Measurements from ENCODE around the gene OR2S2. TPM values are rescaled to one million over a fixed set of nuclear protein-coding genes. Genes with fewer than 3 reads are reported as not detected.

Gene OR2S2
- total RNA-seq, 1 donor from 2014 or later = not detected

DNA sequence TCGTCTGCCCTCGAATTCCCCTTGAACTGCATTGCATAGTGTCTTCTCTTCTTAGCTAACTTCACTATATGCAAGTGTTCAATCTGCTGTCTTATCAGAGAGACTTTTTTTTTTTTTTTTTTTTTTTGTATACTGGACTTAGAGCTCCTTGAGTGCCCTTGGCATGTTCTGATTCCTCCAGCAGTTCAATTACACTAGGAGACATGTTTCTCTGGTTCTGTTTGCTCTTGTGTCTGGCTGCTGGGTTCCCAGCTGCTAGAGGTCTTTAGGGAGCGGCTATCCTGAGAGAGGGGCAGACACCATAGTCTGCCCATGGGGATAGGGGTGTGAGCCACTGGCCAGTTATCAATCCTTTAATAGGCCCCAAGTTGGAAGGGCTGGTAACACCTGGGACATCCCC, 13.1 kb downstream of the OR2S2 start:
- Mint-ChIP-seq H3K4me1 (ENCODE audit: unreplicated experiment) (peaks cover 53% of the 10 kb centered on the region), H3K9me3 (ENCODE audit: unreplicated experiment) (no peaks in the 10 kb centered on the region), H3K27me3 (ENCODE audit: unreplicated experiment) (peaks cover 11% of the 10 kb centered on the region)

DNA sequence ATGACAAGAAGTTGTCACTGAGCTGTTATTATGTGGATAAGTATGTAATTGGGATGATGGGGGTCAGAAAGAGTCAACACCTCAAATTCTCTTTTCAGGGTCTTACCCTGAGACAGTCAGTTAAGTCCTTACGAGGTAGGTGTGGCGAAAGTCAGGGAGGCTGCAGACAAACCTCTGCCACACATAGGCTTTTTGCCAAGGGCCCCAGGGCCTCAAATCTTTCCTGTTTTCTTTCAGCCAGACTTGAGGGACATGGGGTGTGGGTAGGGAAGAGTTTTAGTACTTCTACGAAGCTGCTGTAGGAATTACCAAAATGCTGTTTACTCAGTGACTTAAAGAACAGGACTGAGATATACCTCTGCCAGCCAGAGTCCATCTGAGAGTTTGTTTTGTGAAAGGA, 13.8 kb downstream of the OR2S2 start:
- peak overlapping the region; percentile 13 for H3K4me3 Mint-ChIP-seq (ENCODE audit: unreplicated experiment)
- H3K27me3 Mint-ChIP-seq (ENCODE audit: unreplicated experiment) = peaks cover 11% of the 10 kb centered on the region

More for the DNA sequence above, 13.1 kb downstream of the OR2S2 start:
- TF ChIP-seq, protein P1, sequence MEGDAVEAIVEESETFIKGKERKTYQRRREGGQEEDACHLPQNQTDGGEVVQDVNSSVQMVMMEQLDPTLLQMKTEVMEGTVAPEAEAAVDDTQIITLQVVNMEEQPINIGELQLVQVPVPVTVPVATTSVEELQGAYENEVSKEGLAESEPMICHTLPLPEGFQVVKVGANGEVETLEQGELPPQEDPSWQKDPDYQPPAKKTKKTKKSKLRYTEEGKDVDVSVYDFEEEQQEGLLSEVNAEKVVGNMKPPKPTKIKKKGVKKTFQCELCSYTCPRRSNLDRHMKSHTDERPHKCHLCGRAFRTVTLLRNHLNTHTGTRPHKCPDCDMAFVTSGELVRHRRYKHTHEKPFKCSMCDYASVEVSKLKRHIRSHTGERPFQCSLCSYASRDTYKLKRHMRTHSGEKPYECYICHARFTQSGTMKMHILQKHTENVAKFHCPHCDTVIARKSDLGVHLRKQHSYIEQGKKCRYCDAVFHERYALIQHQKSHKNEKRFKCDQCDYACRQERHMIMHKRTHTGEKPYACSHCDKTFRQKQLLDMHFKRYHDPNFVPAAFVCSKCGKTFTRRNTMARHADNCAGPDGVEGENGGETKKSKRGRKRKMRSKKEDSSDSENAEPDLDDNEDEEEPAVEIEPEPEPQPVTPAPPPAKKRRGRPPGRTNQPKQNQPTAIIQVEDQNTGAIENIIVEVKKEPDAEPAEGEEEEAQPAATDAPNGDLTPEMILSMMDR (IDR thresholded peaks at IDR 0.05; ENCODE audit: unreplicated experiment) = no peak
- no peaks in the 10 kb centered on the region for H3K36me3 Mint-ChIP-seq (ENCODE audit: low read depth, unreplicated experiment)
- peak overlapping the region; percentile 92 for H3K27ac Mint-ChIP-seq (ENCODE audit: unreplicated experiment)
- DNase-seq (ENCODE audit: low spot score) = no peak
- no peak overlapping the region for H3K4me3 Mint-ChIP-seq (ENCODE audit: unreplicated experiment)

DNA sequence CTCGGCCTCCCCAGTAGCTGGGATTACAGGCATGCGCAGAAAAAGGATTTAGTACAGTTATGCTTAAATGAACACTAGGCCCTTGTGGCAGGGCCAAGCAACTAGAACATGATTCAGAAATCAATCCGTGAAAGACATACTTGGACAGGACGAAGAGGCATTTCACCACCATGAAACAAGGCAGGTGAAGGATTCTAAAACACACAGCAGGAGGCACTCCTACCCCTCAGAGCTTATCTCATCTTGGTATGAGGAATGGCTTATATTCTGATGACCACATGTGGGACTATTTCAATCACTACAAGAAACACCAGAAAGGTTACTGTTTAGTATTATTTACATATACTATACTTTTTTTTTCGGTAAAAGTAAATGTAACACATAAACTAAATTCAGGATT, 15.7 kb downstream of the OR2S2 start:
- Mint-ChIP-seq H3K27ac (ENCODE audit: unreplicated experiment) (no peak overlapping the region), H3K36me3 (ENCODE audit: low read depth, unreplicated experiment) (peaks cover 2% of the 10 kb centered on the region), H3K4me3 (ENCODE audit: unreplicated experiment) (no peak overlapping the region), H3K27me3 (ENCODE audit: unreplicated experiment) (peaks cover 9% of the 10 kb centered on the region), H3K9me3 (ENCODE audit: unreplicated experiment) (no peaks in the 10 kb centered on the region), H3K4me1 (ENCODE audit: unreplicated experiment) (peaks cover 40% of the 10 kb centered on the region)
- no peak for DNase-seq (ENCODE audit: low spot score)
- TF ChIP-seq, protein P1 (IDR thresholded peaks at IDR 0.05; ENCODE audit: unreplicated experiment) = no peak

More for the DNA sequence above, 13.8 kb downstream of the OR2S2 start:
- Mint-ChIP-seq H3K36me3 (ENCODE audit: low read depth, unreplicated experiment) (no peaks in the 10 kb centered on the region), H3K4me1 (ENCODE audit: unreplicated experiment) (peaks cover 50% of the 10 kb centered on the region), H3K27ac (ENCODE audit: unreplicated experiment) (no peak overlapping the region), H3K9me3 (ENCODE audit: unreplicated experiment) (no peaks in the 10 kb centered on the region)
- TF ChIP-seq, protein P1 (IDR thresholded peaks at IDR 0.05; ENCODE audit: unreplicated experiment) = no peak
- no peak for DNase-seq (ENCODE audit: low spot score)

DNA sequence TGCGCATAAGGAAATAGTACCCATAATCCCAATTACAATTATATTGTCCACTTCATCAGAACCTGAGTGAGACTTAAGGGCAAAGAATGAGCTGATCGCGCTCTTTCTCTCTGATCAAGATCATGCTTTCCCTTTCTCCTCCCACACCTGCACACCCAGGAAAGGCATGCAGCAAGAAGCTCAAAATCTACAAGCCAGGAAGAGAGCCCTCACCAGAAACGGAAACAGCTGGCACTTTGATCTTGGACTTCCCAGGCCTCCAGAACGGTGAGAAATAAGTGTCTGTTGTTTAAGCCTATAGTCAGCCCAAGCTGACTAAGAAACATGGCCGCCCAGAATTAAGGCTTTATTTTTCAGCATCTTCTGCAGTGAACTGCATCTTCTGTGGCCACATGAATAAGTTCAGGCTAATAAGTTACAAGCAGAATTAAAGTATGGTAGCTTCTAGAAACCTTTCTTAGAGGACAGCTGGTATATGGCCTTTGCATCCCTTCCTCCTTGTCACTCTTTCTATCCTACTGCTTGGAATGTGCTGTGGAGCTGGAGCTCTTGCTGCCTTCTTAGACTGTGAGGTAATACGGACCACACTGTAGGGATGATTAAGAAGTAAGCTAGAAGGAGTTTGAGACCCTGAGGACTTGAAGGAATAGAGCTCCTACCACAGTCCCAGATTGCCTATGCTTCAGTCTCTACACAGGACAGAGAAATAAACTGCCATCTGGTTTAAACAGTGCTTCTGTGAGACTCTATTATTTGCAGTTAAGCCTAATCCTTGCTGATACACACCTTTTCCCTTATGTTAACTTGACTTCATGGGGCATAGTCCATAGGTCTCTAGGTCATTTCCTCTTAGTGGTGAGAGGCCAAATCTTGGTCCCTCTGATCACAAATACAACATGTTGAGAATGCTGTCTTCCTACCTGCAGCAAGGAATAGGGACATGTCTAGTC, 17.2 kb downstream of the OR2S2 start:
- Mint-ChIP-seq H3K27ac (ENCODE audit: unreplicated experiment) (peak overlapping the region; percentile 44), H3K27me3 (ENCODE audit: unreplicated experiment) (peaks cover 8% of the 10 kb centered on the region), H3K9me3 (ENCODE audit: unreplicated experiment) (no peaks in the 10 kb centered on the region), H3K4me1 (ENCODE audit: unreplicated experiment) (peaks cover 38% of the 10 kb centered on the region), H3K36me3 (ENCODE audit: low read depth, unreplicated experiment) (peaks cover 8% of the 10 kb centered on the region), H3K4me3 (ENCODE audit: unreplicated experiment) (no peak overlapping the region)
- DNase-seq (ENCODE audit: low spot score) = no peak
- TF ChIP-seq, protein P1 (IDR thresholded peaks at IDR 0.05; ENCODE audit: unreplicated experiment) = no peak

DNA sequence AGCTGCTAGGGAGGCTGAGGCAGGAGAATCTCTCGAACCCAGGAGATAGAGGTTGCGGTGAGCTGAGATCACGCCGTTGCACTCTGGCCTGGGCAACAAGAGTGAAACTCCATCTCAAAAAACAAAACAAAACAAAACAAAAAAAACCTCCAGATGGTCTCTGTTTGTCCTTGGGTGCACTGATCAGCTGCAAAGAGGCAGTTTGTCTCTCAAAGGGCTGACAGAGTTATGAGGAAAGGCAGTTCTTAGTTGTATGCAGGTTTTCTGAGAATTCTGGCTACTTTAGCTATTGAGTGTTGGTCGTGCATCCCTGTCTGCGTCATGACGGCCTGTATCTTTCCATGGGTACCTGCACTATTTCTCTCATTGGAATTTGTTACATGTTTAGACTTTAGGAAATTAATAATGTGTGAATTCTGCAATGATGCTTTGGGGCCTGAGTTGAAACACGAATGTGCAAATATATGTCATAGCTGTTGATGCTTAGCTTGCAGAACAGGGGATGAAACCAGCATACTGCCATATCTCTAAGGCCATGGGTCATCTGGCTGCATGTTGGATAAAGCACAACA, 18.2 kb downstream of the OR2S2 start:
- TF ChIP-seq, protein P1 (IDR thresholded peaks at IDR 0.05; ENCODE audit: unreplicated experiment) = no peak
- H3K27me3 Mint-ChIP-seq (ENCODE audit: unreplicated experiment) = peaks cover 2% of the 10 kb centered on the region

More for the DNA sequence above, 18.2 kb downstream of the OR2S2 start:
- peaks cover 28% of the 10 kb centered on the region for H3K4me1 Mint-ChIP-seq (ENCODE audit: unreplicated experiment)
- H3K27ac Mint-ChIP-seq (ENCODE audit: unreplicated experiment) = no peak overlapping the region
- DNase-seq (ENCODE audit: low spot score) = no peak
- H3K36me3 Mint-ChIP-seq (ENCODE audit: low read depth, unreplicated experiment) = peaks cover 8% of the 10 kb centered on the region
- no peak overlapping the region for H3K4me3 Mint-ChIP-seq (ENCODE audit: unreplicated experiment)
- H3K9me3 Mint-ChIP-seq (ENCODE audit: unreplicated experiment) = no peaks in the 10 kb centered on the region

All from endothelial cell (in vitro differentiated cells).